Measurements from ENCODE around the gene SLC18A3. TPM values are rescaled to one million over a fixed set of nuclear protein-coding genes. Genes with fewer than 3 reads are reported as not detected.

SLC18A3 gene
- total and polyA plus RNA-seq, 12 donors: 0.03 to 0.41 (median 0.15) TPM; not detected in 8

DNA sequence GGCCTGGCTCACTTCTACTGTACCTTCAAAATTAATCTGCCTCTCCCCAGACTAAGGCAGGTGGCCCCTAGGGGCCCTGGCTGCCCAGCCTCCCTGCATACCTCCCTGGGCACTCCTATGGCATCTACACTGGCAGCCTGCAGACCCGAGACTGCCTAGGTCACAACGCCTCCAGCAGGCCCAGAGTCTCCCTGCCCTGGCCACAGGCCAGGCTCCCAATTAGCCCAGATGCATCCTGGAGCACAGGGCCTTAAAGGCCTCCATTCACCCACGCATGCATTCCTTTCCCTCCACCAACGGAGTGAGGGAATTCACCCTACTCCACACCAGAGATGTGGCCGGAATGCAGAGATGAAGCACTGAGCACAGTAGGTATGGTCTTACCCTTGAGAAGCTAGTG, 5.6 kb downstream of the SLC18A3 start:
- WGBS, 4 donors: 60 to 81% (median 72%) methylated on average over 5 of the region's 5 CpGs
- Histone ChIP-seq H3K36me3 (replicated peaks in 1 of 2) (no peaks in the 10 kb centered on the region), H3K27me3 (peaks cover 56% of the 10 kb centered on the region), H3K9me3 (replicated peaks in 1 of 3) (no peaks in the 10 kb centered on the region), H3K4me3 (no peak overlapping the region), H3K4me1 (replicated peaks in 1 of 2) (no peaks in the 10 kb centered on the region), H3K27ac (no peak overlapping the region)
- DNase-seq: no peak
- intact Hi-C loops (cut with DNase I): no loop called here
- TF ChIP-seq, protein P1, sequence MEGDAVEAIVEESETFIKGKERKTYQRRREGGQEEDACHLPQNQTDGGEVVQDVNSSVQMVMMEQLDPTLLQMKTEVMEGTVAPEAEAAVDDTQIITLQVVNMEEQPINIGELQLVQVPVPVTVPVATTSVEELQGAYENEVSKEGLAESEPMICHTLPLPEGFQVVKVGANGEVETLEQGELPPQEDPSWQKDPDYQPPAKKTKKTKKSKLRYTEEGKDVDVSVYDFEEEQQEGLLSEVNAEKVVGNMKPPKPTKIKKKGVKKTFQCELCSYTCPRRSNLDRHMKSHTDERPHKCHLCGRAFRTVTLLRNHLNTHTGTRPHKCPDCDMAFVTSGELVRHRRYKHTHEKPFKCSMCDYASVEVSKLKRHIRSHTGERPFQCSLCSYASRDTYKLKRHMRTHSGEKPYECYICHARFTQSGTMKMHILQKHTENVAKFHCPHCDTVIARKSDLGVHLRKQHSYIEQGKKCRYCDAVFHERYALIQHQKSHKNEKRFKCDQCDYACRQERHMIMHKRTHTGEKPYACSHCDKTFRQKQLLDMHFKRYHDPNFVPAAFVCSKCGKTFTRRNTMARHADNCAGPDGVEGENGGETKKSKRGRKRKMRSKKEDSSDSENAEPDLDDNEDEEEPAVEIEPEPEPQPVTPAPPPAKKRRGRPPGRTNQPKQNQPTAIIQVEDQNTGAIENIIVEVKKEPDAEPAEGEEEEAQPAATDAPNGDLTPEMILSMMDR (IDR thresholded peaks at IDR 0.05): no peak
- TF ChIP-seq POLR2A (IDR thresholded peaks at IDR 0.05): no peak

DNA sequence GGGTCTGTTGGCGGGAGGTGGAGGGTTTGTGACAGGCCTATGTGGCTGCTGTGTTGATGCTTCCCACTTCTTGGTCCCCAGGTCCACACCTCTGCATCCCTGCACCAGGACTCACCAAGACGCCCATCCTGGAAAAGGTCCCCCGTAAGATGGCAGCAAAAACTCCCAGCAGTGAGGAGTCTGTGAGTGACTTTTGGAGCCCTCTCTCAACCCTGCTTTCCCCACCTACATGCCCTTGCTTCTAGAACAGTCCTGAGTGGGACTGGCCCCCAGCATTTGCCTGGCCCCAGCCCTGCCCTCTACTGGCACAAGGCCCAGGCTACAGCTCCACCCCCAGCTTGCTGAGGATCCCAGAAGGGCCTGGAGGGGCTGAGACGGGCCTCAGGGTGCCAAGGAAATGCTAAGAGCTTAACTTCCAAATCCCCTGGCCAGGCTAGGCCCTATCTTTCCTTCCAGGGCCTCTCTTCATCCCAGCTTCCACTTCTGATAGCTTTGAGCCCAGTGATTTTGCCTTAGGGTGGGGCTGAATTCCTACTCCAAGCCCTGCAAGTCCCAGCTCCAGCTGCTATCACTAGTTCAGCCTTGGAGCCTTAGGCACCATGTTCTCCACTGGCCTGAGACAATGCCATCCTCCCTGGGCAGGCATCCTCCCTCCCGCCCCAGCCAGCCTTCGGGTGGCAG, 6.5 kb downstream of the SLC18A3 start:
- Histone ChIP-seq H3K4me1 (replicated peaks in 1 of 2) (no peaks in the 10 kb centered on the region), H3K36me3 (replicated peaks in 1 of 2) (no peaks in the 10 kb centered on the region), H3K9me3 (replicated peaks in 1 of 3) (no peaks in the 10 kb centered on the region), H3K27ac (no peak overlapping the region), H3K4me3 (no peak overlapping the region), H3K27me3 (peaks cover 48% of the 10 kb centered on the region)
- 78 to 89% (median 82%) methylated on average over 4 to 6 of the region's 6 CpGs for WGBS, 4 donors
- intact Hi-C loops (cut with DNase I): no loop called here
- no peak for DNase-seq
- TF ChIP-seq, protein P1 (IDR thresholded peaks at IDR 0.05): no peak
- no peak for TF ChIP-seq POLR2A (IDR thresholded peaks at IDR 0.05)

DNA sequence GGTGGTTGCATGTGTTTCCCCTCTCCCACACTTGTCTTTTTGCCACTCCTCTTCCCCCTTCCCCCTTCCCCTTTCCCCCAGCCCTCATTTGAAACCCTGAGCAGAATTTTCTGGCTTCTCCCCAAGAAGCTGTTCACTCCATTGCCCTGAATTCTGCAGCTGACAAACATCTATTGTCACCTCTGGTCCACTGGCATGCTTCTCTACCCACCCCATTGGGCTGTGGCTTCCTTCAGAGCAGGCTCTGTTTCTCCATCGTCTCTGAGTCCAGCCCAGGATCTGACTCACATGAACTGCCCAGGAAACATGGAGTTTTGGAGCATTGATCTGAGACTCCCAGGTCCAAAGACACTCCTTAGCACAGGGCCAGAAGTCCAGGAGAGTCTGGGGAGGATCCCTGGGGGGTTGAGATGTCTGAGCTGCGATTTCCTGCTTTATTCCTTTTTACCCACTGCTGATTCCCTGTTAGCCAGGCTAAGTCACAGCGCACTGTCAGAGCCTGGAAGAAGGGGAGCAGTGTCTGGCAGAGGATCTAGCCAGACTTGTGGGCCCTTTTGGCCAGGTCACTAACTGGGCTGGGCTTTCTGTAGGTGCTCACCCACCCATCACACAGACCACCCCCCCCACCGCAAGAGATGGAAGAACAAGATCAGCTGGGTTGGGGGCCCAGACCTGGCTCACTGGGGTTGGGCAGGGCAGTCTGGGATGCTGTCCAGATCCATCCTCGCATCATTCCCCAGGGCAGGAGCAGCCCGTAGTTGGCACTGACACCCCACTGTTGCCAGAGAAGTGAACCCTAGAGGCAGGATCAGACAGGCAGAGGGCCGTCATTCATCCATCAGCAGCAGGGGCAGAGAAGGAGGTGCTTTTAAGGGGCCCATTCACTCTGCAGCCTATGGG, 7.3 kb downstream of the SLC18A3 start:
- Histone ChIP-seq H3K36me3 (replicated peaks in 1 of 2) (no peaks in the 10 kb centered on the region), H3K27me3 (peaks cover 39% of the 10 kb centered on the region), H3K9me3 (replicated peaks in 1 of 3) (no peaks in the 10 kb centered on the region), H3K27ac (no peak overlapping the region), H3K4me1 (replicated peaks in 1 of 2) (no peaks in the 10 kb centered on the region), H3K4me3 (no peak overlapping the region)
- DNase-seq: no peak
- intact Hi-C loops (cut with DNase I): no loop called here
- 52 to 61% (median 57%) methylated on average over 6 to 7 of the region's 7 CpGs for WGBS, 4 donors
- TF ChIP-seq, protein P1 (IDR thresholded peaks at IDR 0.05): no peak
- no peak for TF ChIP-seq POLR2A (IDR thresholded peaks at IDR 0.05)

DNA sequence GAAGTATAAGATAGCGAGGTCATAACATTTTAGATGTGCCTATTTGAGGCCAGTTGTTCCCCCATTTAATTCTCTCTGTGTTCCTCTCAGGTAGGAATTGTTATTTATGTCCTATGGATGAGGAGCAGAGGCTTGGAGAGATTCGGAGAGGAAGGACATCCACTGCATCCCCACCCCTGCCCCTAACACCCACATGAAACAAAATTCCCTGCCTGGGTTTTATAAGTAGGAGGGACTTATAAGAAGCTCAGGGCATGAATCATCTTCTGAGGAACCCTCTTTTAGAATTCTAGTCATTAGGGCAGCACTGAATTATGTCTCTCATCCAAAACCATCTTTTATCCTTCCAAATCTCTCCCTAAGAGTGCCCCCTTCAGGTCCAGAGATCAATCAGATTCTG, 8.7 kb downstream of the SLC18A3 start:
- no peak overlapping the region for H3K27ac ChIP-seq
- H3K36me3 ChIP-seq (replicated peaks in 1 of 2): no peaks in the 10 kb centered on the region
- 53 to 67% (median 66%) methylated on average over 2 of the region's 2 CpGs for WGBS, 4 donors
- intact Hi-C loops (cut with DNase I): no loop called here
- TF ChIP-seq, protein P1 (IDR thresholded peaks at IDR 0.05): no peak
- TF ChIP-seq POLR2A (IDR thresholded peaks at IDR 0.05): no peak
- no peak for DNase-seq
- H3K4me3 ChIP-seq: no peak overlapping the region
- peaks cover 25% of the 10 kb centered on the region for H3K27me3 ChIP-seq
- H3K9me3 ChIP-seq (replicated peaks in 1 of 3): no peaks in the 10 kb centered on the region
- no peaks in the 10 kb centered on the region for H3K4me1 ChIP-seq (replicated peaks in 1 of 2)

Data from adrenal gland (tissue), 12 donors.